NCI-H510A treated with DMSO at 0.1 percent for 48 hours (cell line): ENCODE measurements around the gene WNT7B.
A peak's percentile ranks its signal among the peaks of the same experiment; 100 is the strongest.

Experiments
- DNase-seq: peaks from one replicate; lab custom pipeline; 2025; lab: John Stamatoyannopoulos, UW

WNT7B gene

DNA sequence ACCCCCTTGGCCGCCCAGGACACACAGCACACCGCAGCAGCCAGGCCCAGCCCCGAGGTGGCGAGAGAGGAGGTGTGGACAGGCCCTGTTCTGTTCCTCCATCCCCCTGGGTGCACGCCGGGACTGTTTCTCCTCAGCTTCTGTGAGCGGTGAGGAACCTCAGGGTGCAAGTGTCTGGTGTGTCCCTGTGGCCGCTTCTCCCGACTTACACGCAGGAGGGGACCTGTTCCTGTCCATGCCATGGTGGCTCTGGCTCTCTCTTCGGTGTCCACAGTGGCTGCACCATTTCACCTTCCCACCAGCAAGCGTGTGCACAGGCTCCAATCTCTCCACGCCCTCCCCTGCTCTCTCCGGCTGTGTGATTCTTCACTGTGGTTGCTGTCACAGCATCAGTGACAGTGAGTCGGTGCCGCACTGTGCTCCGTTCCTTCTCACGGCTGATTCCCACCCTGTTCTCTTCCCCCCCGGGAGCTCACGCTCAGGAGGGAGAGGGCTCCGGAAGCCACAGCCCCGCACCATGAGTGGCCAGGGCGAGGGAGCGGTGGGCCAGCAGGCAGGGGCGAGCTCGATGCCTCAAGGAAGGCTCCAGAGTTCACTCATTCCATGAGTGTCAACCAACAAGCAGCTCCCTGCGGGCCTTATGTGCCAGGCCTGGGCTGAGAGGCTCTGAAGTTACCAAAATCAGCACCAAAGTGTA is 18.6 kb upstream of the WNT7B start:
- no peak for DNase-seq

DNA sequence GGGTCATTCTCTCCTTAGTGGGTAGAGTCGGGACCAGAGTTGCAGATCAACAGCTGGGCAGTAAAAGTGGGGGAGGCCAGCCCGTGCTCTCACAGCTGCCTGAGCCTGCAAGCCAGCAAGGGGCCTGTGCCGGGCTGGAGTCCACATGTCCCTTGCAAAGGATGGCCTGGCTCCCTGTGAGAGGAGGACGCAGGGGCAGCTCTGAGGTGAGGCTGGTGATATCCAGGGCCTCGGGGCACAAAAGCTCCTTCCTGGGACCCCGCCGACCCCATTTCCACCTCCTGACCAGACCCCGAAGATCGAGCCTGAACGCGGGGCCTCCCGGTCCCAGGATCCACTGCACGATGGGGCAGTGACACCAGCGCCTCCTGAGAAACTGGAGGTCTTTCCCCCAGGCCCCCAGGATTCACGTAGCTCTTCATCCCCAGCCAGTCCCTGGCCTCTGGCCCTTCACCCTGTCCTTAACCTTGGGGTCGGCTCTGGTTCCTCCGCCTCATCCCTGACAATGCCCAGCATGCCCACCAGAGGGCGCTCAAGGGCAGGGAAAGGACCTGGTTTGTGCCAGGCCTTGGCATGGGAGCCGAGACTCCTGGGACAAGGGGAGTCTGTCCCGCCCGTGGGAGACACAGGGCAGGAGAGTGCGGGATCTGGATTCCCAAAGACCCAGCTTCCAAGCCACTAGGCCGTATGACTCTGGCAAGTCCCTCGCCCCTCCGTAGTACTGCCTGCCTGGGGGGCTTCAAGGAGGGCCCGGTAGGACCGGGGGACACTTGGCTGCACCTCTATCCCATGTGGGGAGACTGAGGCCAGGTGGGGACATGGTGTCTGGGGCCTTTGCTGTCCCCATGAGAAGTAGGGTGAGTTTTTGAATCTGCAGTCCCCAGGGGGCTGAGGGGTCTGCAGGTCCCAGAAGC is 17.8 kb upstream of the WNT7B start:
- peak; percentile 20 for DNase-seq

DNA sequence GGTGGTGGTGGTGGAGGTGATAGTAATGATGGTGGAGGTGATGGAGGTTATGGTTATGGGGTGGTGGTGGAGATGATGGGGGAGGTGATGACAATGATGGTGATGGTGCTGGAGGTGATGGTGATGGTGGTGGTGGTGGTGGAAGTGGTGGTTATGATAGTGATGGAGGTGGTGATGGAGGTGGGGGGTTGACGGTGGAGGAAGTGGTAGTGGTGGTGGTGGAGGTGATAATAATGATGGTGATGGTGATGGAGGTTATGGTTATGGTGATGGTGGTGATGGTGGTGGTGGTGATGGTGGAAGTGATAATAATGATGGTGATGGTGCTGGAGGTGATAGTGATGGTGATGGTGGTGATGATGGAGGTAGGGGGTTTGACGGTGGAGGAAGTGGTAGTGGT is 16.9 kb upstream of the WNT7B start:
- no peak for DNase-seq

DNA sequence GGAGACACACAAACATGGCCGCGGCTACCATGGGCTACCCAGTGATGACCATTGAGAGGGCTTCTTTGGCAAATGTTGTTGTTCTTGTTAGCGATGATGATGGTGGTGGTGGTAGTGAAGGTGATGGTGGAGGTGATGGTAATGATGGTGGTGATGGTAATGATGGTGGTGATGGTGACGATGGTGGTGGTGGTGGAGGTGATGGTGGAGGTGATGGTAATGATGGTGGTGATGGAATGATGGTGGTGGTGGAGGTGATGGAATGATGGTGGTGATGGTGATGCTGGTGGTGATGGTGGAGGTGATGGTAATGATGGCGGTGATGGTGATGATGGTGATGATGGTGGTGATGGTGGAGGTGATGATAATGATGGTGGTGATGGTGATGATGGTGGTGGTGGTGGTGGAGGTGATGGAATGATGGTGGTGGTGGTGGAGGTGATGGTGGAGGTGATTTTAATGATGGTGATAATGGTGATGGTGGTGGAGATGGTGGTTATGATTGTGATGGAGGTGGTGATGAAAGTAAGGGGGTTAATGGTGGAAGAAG is 16.3 kb upstream of the WNT7B start:
- no peak for DNase-seq

DNA sequence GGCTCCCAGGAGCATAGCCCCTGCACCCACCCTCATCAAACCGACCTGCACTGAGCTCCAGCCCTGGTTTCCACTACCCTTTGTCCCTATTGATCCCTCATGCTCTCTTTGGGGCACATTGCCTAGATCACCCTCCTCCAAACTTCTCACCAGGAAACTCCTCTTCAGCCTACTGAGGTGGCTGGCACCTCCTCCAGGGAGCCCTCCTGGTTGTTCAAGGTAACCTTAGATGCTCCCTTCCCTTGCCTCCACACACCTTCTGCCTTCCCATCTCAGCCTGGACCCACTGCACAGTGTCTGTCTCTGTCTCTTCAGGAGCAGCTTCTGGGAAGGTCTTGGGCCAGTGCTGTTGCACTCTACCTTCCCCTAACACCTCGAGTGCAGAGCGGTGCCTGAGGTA is 15.8 kb upstream of the WNT7B start:
- DNase-seq: no peak

DNA sequence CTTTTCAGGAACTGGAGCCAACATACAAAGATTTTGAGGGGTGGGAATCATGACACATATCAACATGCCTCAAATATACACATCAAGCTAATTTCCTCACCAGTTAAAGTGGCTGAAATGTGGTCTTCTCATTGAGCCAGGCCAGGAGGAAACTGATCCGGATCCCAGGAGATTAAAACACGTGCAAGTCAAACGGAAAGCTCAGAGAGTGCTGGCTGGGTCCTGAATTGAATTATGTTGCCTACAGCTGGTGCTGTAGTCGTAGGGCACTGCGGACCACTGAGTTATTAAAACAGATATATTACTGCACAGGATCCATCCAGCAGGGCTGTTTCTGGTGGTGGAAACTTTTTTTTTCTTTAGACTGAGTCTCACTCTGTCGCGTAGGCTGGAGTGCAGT is 14.1 kb upstream of the WNT7B start:
- DNase-seq: no peak

DNA sequence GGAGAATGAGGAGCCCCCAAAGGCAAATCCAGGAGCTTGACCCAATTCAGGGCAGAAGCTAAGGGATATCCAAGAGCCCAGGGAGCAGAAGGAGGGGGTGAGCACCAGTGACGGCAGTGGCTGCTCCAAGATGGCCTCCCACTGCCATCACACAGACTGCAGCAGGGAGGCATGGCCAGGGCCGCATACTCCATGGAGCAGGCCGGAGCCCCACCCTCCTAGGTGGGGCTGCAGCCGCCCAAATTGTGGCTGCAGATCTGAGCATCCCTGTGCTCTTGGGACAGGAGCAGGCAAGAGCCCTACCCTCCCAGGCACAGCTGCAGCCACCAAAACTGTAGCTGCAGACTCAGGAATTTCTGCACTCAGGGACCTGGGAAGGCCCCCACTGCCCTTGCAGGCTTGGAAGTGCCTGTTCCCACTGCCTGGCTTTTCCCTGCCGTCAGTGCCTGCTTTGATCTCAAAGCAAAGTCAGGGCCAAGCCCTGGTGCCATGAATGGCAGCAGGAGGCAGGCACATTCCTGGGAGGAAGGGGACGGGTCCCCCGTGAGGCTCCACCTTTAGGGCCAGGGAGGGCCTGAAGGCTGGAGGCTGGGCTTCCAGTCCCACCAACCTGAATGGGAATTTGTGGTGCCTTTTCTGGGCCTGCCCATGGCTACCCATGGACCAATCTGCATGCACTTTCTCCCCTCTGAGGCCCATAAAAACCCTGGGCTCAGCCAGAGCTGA is 10.3 kb upstream of the WNT7B start:
- no peak for DNase-seq

DNA sequence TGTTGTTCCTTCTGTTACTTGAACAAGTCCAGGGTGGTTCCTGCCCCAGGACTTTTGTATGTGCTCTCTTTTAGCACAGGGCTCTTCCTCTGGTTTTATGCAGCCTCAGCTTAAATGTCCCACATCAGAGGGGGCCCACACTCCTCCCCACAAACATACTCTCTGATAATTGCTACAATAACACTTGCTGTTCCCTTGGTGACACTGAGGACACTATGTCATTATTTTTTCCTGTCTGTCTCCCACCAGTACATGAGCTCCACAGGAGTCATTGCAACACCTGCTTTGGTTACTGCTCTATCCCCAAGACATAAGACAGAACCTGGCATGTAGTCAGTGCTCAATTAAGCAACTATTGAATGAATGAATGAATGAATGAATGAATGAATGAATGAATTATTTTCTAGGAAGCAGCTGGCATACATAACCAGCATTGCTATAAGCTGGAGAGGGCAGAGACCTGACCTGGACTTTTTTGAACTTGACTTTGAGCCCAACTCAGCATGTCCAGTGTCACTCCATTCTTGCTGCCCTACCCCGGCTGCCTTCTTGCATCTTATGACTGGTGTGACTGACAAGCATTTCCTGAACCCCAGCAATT is 7.5 kb upstream of the WNT7B start:
- no peak for DNase-seq

DNA sequence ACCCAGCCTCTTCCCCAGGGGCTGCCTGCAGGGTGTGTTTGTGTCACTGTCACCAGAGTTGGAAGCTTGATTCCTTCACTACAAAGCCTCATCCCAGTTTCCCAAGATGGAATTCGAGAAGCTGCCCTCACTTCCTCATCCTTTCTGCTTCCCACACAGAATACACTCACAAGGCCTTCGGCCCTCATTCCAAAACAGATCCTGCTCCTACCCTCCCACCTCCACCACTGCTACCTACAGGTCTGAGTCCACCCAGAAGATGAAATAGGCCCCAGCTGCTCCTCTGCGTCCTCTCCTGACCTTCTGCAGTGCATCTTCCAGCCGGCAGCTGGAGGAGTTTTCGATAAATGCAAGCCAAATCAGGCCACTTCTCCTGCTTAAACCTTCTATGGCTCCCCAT is 6.8 kb upstream of the WNT7B start:
- no peak for DNase-seq

DNA sequence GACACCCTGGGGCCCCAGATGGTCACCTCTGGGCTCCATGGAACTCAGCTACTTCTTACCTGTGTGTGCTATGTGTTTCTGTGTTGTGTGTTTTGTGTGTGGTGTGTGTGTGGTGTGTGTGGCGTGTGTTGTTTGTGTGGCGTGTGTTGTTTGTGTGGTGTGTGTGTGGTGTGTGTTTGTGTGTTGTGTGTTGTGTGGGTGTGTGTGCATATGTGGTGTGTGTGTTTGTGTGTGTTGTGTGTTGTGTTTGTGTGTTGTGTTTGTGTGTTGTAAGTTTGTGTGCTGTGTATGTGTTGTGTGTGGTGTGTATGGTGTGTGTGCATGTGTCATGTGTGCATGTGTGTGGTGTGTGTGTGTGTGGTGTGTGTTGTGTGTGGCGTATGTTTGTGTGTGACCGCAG is 3.8 kb upstream of the WNT7B start:
- no peak for DNase-seq

DNA sequence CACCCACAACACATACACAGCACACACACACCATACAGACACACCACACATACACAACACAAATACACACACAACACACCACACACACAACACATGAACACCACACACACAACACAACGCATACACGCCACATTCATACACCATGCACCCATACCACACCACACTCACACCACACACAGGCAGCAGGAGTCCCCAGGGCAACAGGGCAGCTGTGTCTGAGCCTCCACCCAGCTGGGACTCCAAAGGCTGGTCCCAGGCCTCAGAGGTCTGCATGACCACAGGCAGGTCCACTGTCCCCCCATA is 3.3 kb upstream of the WNT7B start:
- no peak for DNase-seq

DNA sequence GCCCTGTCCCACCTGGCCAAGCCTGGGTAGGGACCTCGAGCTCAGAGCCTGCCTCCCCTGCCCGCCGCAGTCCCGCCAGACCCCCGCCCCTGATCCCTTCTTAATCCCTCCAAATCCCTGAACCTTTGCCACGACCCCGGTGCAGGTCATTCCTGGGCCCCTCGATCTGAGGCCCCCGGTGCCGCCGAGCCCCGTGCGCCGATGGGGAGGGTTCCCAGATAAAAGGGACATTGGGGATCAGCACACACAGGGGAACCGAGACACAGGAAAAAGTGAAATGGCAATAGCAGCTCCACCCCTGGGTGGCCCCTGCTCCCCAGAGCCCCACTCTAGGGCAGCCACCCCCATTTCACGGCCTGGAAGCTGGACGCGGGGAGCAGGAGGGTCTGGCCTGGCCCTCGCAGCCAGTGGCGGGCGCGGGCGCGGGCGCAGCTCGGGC is 1.3 kb upstream of the WNT7B start:
- no peak for DNase-seq

DNA sequence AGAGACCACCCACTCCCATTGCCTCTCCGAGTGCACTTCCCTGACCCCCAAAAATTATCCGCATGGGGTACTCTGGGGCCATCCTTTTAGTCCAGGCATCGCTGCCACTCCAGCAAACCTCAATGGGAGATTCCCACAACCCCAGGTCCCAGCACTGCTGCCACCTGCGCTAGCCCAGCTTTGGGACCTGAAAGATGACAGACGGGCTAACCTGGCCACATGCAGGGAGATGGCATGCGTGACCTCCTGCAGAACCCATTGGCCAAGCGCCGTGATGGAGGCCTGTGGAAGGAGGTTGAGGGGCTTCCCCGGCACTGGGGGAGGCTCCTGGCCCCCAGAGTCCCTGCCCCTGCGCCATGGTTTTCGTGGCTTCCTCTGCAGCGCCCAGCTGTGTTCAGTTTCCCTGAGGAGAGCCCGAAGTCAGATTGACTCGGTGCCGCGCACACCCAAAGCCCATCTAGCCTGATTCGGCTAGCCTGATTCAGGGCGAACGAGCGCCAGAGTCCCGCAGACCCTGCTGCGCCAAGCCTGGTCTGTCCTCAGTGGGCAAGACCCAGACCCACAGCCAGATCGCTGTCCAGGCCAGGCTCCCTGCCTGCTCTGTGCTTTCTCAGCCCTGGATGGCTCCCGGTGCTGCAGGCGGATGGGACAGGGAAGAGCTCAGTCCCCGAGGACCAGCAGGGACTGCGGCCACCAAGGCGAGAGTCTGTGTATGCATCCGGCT is 751 bp upstream of the WNT7B start:
- peak; percentile 41 for DNase-seq

DNA sequence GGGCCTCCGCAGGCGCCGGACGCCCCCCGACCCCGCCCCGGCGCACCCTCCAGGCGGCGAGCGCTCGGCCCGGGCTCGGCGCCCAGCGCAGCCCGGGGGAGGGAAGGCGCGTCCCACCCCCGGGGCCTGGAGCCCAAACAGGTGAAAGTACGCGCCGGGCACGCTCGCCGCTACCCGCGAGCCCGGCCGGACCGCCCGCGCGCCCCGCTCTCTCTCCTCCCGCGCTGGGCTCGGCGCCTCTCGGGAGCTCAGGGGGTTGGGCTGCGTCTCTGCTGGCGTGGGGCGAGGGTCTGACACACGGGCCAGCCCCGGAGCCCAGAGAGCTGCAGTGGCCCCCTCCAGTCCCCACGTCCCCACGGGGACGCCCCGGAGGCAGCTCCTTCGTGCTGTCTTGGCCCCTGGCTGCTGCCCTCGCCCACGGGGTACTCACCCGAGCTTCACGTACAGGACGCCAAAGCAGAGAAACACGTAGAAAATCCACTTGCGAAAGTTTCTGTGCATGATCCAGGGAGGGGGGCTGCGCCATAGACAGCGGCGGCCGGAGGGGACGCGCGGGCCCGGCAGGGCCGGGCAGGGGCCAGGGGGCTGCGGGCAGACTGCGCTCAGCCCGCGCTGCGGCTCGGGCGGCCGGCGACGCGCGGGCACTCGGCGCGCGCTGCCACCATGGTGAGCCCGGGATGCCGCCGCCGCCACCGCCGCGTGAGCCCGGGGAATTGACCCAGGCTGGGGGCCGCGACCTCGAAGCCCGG is 534 bp downstream of the WNT7B start:
- no peak for DNase-seq

DNA sequence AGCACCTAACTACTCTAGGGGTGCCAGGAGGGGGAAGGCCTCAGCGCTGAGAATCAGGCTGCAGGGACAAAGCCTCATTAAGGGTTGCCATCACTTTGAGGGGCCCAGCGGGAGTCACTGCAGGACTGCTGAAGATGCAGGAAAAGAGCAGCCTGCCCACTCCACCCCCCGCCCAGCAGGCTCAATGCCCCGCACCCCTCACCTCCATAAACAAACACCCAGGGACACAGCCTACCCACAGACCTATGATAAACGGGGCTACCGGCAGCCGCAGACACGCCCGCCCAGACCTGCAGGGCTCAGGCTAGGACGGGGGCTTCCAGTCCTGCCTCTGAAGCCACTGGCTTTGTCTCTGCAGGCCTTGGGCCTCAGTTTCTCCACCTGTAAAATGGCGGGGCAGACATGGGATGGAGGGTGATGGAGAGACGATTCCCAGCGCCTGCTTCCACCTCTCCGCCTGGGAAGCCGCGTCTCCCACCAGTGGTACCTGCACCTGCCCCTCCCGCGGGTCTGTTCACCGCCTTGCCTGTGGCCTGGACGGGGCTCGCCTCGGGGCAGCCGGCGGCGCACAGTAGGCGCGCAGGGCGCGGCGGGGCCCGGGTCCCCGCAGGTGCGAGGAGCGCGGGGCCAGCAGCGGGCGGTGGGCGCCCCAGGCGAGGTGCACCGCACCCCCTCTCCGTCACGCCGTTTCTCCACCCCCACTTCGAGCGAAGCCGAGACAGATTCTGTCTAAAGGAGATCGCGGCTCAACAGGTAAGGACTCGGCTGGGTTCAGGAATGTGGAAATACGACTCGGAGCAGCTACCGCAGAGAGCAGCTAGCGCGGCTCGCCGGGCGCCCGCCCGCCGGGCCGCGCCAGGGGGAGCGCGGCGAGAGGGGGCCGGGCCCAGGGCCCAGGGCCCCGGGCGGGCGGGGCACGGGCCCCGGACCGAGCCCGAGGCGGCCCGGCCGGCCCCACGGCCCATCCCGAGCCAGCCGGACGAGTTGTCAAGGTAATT is 1.5 kb downstream of the WNT7B start:
- no peak for DNase-seq

DNA sequence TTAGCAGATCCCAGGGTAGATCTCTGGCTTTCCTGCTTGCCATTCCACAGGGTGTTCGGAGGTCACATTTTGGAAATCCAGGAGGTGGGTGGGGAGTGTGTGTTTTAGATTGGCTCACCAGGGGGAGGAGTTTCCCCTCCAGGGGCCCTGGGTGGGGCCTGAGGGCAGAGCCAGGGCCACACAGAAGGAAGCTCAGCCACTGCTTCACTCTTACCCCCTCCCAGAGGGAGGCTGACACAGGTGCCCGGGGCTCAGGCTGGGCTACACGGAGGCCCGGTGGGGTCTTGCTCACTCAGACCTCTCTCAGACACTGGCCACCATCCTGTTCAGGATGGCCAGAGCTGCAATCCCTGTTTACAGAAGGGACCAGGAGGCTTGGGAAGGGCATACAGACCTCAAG is 2.5 kb downstream of the WNT7B start:
- DNase-seq: no peak

DNA sequence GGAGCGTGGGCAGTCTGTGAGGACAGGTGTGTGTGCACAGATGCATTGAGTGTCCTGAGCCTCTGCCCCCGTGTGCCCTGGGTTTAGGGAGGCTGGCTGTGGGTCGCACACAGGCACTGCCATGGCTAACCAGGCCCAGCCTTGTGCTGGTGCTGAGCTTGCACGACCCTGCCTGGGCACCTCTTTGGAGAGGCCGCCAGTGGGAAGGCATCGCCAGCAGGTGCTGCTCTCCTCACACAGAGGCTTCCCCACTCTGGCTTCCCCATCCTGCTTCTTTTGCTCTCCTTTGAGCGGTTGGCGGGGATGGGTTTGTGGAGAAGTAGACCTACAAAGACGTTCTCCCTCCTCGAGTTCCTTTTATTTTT is 4.1 kb downstream of the WNT7B start:
- no peak for DNase-seq

DNA sequence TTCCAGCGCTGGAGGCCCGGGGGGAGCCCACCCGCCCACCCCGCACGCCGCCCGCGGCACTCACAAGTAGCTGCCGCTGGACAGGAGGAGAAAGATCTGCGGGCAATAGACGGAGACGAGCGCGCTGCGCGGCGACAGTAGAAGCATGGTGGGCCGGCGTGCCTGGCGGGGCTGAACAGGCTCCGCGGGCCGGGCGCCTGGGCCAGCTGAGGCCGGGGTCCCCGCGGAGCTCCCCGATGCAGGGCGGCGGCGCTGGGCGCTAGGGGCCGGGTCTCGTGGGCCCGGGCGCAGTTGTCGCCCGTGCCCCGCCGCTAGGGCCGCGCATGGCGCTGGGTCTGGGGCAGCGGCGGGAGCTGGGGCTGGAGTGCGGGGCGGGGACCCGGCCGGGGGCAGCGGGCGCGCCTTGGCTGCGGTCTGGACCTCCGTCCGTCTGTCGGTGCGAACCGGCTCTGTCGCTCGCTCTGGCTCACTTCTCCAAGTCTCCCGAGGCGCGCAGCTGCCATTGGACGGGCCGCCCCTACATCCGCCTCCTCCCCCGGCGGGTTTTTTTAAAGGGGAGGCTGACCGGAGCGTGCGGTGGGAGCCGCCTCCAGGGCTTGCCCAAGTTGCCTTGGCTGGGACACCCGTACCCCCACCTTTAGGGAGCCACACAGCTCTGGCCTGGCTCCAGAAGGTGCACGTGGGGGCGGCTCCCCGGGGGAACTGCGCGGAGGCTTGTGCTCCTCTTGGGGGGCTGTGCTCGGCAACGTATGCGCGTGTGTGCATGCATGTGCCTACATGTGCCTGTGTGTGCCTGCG is 4.7 kb downstream of the WNT7B start:
- no peak for DNase-seq
